Cortex of kidney (tissue), 1 donor: ENCODE data around the gene TBX18.

Experiments
- DNase-seq: peaks from one replicate; lab custom pipeline; 2025; lab: John Stamatoyannopoulos, UW

TBX18 gene

GRCh38 chr6:84748376-84748775, 16.0 kb downstream of the TBX18 start:
- DNase-seq: no peak

GRCh38 chr6:84743616-84744015, 20.8 kb downstream of the TBX18 start:
- DNase-seq: no peak

DNA sequence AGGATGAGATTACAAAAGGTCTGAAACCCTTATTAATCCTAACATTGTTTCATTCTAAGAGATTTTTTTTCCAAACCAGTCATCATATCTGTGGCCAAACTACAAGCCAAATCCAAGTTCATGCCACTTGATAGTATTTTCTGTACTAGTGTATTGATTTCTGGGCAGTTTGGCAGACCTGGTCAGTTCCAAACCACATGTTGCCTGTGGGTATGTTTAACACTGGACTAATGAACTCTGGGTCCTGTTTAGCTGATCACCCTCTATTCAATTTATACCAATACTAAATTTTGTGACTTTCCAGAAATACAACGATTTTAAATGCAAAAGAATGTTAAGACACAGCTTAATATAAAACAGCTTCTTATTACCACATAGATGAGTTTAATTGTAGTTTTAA, 24.0 kb downstream of the TBX18 start:
- no peak for DNase-seq

DNA sequence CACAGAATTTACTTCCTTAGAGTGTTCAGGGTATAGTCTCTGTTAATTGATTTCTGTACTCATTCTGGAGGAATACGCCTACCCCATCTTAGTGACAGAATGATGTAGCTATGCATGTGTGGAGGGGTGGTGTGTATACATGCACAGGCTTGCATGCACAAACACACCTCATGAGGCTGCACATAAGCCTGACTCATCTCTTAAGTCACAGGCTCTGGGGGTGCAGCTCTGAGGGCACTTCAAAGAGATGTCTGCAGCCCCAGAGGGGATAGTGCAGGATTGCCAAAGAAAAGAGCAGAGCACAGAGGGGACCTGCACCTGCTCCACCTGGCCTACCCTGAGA, 24.6 kb downstream of the TBX18 start:
- no peak for DNase-seq

DNA sequence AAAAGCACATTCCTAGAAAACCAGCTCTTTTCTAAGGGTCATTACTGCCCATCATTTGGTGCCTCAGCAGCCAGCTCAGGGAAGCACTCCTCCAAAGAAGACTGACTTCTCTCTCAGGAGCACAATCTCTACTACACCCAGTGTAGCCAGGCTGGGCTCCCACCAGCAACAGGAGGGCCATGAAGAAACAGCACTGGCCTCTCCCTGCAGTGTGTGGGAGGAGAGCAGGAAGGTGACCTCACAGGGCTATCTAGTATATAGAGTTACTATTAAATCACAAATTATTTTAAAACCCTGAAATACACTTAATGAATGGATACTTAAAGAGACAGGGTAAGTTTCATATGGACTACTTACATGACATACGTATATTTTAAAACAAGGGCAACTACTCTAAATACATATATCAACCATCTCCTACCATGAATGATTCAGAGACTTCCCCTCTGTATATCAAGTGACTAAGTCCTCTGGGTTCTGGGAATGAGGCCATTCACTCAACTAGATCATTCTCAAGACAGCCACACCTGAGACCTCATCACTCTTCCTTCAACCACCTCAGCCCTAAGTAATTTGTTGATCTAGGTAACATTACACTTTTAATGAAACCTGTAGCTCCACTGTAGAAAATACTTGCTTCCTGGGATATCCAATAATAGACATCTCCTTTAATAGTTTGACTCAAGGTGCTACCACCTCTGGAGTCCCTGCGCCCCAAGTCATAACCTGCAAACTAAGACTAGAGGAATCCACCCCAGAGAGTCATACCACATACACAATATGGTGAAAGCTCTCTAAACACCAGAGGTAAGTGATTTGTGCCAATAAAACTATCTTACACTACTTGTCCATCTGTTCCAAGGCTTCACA, 25.2 kb downstream of the TBX18 start:
- no peak for DNase-seq

GRCh38 chr6:84733889-84734288, 30.5 kb downstream of the TBX18 start:
- no peak for DNase-seq

DNA sequence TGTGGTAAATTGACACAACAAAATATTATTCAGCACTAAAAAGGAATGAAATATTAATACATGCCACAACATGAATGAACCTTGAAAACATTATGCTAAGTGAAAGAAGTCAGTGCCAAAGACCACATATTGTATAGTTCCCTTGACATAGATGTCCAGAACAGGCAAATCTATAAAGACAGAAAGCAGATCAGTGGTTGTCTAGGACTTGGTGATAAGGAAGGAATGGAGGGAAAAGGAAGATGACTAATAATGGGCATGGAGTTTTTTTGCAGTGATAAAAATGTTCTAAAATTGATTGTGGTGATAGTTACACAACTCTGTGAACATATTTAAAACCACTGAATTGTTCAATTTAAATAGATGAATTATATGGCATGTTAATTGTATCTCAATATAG, 32.5 kb downstream of the TBX18 start:
- no peak for DNase-seq

DNA sequence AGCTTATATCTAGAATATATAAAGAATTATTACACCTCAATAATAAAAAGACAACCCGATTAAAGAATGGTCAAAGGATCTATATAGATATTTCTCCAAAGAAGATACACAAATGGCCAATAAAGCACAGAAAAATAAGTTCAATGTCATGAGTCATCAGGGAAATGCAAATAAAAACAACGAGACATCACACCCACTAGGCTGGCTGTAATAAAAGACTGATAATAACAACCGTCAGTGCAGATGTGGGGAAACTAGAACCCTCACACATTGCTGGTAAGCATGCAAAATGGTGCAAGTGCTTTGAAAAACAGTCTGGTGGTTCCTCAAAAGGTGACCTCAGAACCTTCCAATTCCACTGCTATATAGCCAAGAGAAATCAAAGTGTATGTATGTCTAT, 33.0 kb downstream of the TBX18 start:
- DNase-seq: no peak

- no peak for DNase-seq
Measured at GRCh38 chr6:84728602-84729001, 35.8 kb downstream of the TBX18 start.

GRCh38 chr6:84719152-84719551, 45.2 kb downstream of the TBX18 start:
- no peak for DNase-seq

GRCh38 chr6:84718038-84718955, 46.1 kb downstream of the TBX18 start:
- no peak for DNase-seq

DNA sequence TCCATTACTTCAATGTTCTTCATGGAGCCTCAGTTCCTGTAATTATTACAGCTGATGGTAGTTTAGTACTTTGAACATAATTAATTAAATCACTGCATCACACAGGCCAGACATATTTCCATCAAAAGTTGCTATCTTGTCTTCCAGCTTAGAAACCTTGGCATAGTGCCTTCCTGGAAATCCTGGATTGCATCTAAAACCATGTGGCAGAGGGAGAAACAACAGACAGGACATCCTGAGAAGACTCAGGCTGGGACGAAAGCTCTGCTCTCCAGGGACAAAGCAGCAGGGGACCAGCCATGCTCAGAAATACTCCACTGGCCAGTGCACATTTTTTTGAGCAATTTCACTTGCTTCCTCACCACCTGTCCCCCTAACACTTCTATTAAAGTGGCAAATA, 55.3 kb downstream of the TBX18 start:
- no peak for DNase-seq

DNA sequence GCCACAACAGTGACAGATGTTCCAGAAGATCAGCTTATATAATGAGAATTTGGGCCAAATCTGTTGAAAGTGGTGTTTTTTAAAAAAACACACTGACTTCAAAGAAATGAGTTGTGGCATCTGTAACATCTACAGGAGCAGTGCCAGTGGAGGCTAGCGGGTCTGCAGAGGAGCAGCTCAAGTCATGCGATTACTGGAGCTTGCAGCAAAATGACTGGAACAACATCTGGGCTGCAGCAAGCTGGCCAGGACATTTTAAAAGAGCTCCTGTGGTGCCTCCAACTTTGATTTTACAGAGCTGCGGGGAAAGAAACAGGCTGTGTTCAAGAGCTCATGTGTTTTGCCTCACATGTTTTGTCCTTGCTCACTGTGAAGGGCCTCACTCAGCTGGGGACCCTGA, 57.2 kb downstream of the TBX18 start:
- DNase-seq: no peak

DNA sequence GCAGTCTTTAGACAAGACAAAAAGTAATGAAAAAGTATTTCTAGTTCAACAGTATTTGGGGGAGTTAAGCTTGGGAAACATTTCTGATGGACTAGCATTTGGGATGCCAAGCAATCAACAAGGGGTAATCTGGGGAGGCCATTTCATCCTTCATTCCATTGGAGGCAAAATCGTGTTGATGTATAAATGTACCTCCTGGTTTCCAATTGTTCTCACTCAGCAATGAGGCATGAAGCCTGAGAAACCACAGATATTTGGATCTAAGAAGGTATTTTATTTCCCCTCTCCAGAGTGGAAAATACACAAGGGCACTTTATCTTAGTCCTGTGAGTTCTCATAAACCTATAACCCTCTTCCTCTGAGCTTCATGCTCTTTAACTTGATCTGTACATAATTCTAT, 68.2 kb downstream of the TBX18 start:
- no peak for DNase-seq

- no peak for DNase-seq
Measured at GRCh38 chr6:84691978-84692623, 72.3 kb downstream of the TBX18 start.

GRCh38 chr6:84688141-84688873, 76.1 kb downstream of the TBX18 start:
- DNase-seq: no peak

- no peak for DNase-seq
Measured at GRCh38 chr6:84687431-84687830, 77.0 kb downstream of the TBX18 start.

DNA sequence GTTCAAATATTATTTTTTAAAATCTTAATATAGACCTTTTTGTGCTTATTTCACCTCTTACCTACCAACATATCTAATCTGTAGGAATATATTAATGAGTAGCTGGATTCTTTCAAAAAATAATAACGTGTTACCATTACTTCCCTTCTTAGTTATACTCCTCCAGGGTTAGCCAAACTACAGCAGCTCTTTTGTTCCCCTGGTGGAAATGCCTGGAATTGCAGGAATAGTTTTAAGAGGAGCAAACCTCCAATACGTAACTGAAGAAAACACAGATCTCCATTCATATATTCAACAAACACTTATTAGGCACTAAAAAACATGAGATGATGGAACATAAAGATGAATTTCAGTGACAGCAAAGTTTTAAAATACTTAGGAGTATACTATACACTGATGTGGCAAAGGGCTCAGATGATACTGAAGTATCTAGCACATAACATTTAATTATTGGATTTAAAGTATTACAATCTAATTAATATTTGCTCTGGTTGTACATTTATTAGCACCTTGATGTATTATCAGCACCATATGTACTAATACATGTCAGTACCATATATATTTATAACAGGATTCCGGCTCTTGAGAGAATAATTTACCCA, 78.3 kb downstream of the TBX18 start:
- DNase-seq: no peak

DNA sequence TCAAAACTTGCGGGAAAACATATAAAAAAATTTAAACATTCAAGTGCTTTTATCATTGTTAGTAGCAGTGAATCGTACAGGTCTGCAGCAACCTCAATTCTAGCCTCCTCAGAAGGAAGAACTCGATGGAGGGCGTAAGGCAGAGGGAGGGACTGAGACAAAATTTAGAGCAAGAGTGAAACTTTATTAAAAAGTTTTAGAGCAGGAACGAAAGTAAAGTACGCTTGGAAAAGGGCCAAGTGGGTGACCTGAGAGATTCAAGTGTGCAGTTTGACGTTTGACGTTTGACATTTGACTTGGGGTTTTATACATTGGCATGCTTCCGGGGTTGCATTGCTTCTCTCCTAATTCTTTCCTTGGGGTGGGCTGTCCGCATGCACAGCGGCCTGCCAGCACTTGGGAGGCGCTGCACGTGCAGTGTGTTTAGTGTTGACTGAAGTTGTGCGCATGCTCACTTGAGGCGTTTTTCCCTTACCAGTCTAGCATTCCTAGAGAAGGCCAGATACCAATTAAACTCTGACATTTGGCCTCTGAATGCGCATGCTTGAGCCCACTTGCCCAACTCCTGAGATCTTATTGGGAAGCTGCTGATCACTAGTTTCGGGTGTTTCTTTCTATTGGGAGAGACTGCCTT, 82.6 kb downstream of the TBX18 start:
- DNase-seq: no peak

DNA sequence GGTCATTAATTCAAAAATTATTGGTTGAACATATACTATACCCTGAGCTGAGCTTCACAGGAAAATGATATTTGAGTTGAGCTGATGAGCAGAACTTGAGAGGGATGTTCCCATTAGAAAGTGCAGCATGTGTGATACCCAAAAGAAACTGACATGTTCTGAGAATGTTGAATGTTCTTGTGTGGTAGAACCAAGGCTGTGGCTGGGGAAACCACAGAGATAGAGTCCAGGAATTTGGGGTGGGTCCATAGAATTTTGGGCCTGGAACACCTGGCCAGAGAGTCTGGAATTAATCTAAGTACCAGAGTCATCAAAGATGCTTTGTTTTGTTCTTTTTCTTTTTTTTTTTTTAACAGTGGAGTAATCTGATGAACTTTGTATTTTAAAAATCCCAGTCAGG, 88.7 kb downstream of the TBX18 start:
- no peak for DNase-seq

GRCh38 chr6:84674395-84674794, 90.0 kb downstream of the TBX18 start:
- no peak for DNase-seq
